GM23338 (cell line): ENCODE data around the gene FOXE3. TPM values are rescaled to one million over a fixed set of nuclear protein-coding genes. Genes with fewer than 3 reads are reported as not detected.

Experiments used
- ATAC-seq: fragments of 200-7000 bp; cut with Tn5 transposase; 3 replicates; pipeline ENCODE4 v1.9.1; 2020
- DNase-seq: peaks from one replicate; pipeline ENCODE4 v3.0.0-alpha.2; 2015; ENCODE audit warnings: low spot score
- H2AFZ ChIP-seq: fragments of 200-600 bp; sonication (generic); 2 replicates; pipeline ENCODE4 v1.8.0; 2016; ENCODE audit warnings: antibody characterized with exemption, mild to moderate bottlenecking, moderate library complexity
- H3F3A ChIP-seq: fragments of 200-600 bp; sonication (generic); replicated peaks from 2 replicates; pipeline ENCODE4 v1.8.0; 2017; ENCODE audit warnings: antibody characterized with exemption, mixed run types, low read depth
- H3K27ac ChIP-seq: fragments of 200-600 bp; sonication (generic); 2 replicates; pipeline ENCODE4 v1.6.1; 2016; ENCODE audit warnings: low read depth
- H3K27me3 ChIP-seq: fragments of 200-600 bp; sonication (generic); 2 replicates; pipeline ENCODE4 v1.8.0; 2016; ENCODE audit warnings: mild to moderate bottlenecking, mixed run types, moderate library complexity; ENCODE audit not compliant: insufficient read depth
- H3K36me3 ChIP-seq: fragments of 200-600 bp; sonication (generic); 2 replicates; pipeline ENCODE4 v1.8.0; 2016; ENCODE audit warnings: mild to moderate bottlenecking; ENCODE audit not compliant: insufficient read depth
- H3K4me1 ChIP-seq: fragments of 200-600 bp; sonication (generic); 2 replicates; pipeline ENCODE4 v1.8.0; 2016; ENCODE audit warnings: mild to moderate bottlenecking, moderate library complexity; ENCODE audit not compliant: insufficient read depth
- H3K4me2 ChIP-seq: fragments of 200-600 bp; sonication (generic); 2 replicates; pipeline ENCODE4 v1.7.1; 2017; ENCODE audit warnings: mixed run types
- H3K4me3 ChIP-seq: fragments of 200-600 bp; sonication (generic); 2 replicates; pipeline ENCODE4 v1.6.1; 2016; ENCODE audit warnings: mixed run types
- H3K79me2 ChIP-seq: fragments of 200-600 bp; sonication (generic); replicated peaks from 2 replicates; pipeline ENCODE4 v1.8.0; 2017; ENCODE audit warnings: mild to moderate bottlenecking; ENCODE audit not compliant: insufficient read depth
- H3K9me2 ChIP-seq: fragments of 200-600 bp; sonication (generic); 2 replicates; pipeline ENCODE4 v1.8.0; 2017; ENCODE audit not compliant: insufficient read depth
- H4K20me1 ChIP-seq: fragments of 200-600 bp; sonication (generic); replicated peaks from 2 replicates; pipeline ENCODE4 v1.8.0; 2017; ENCODE audit warnings: mild to moderate bottlenecking; ENCODE audit not compliant: insufficient read depth
- H3K27ac Mint-ChIP-seq: 2 replicates; pipeline ENCODE4 v1.8.0; 2020; ENCODE audit warnings: inconsistent platforms, mild to moderate bottlenecking, moderate library complexity, mixed read lengths
- H3K27me3 Mint-ChIP-seq: 3 replicates; pipeline ENCODE4 v1.8.0; 2022; ENCODE audit warnings: low read depth, mild to moderate bottlenecking, moderate library complexity, mixed read lengths, inconsistent platforms; ENCODE audit not compliant: insufficient read depth, poor library complexity
- H3K36me3 Mint-ChIP-seq: 3 replicates; pipeline ENCODE4 v1.8.0; 2021; ENCODE audit warnings: low read depth, mild to moderate bottlenecking, inconsistent platforms, moderate library complexity, mixed read lengths
- H3K4me1 Mint-ChIP-seq: 3 replicates; pipeline ENCODE4 v1.8.0; 2020; ENCODE audit warnings: mild to moderate bottlenecking, inconsistent platforms, mixed read lengths
- H3K4me3 Mint-ChIP-seq: 3 replicates; pipeline ENCODE4 v1.8.0; 2021; ENCODE audit warnings: moderate library complexity, mild to moderate bottlenecking, inconsistent platforms, mixed read lengths
- H3K9me3 Mint-ChIP-seq: 3 replicates; pipeline ENCODE4 v1.8.0; 2020; ENCODE audit warnings: moderate library complexity, mild to moderate bottlenecking, inconsistent platforms, mixed read lengths
- CTCF ChIP-seq, 2 experiments: fragments of 200-600 bp in 1 of 2; sonication (generic) in 1 of 2; conservative IDR thresholded peaks; 2 replicates each; pipeline versions ENCODE4 v1.5.1 to v1.6.1; 2016 to 2017; ENCODE audit warnings: antibody characterized with exemption in 2 of 2, low read depth in 2 of 2, mild to moderate bottlenecking in 2 of 2, moderate library complexity in 1 of 2
- ETS1 ChIP-seq: IDR thresholded peaks from 2 replicates; pipeline ENCODE4 v1.6.1; 2016; ENCODE audit warnings: antibody characterized with exemption
- EZH2phosphoT487 ChIP-seq: fragments of 200-600 bp; sonication (generic); IDR thresholded peaks from one replicate; pipeline ENCODE4 v1.8.1; 2018; ENCODE audit warnings: antibody characterized with exemption; ENCODE audit not compliant: unreplicated experiment
- NANOG ChIP-seq: IDR thresholded peaks from 2 replicates; pipeline ENCODE4 v1.6.1; 2016; ENCODE audit warnings: antibody characterized with exemption, borderline replicate concordance
- POLR2AphosphoS5 ChIP-seq: IDR thresholded peaks from 2 replicates; pipeline ENCODE4 v1.6.1; 2016; ENCODE audit warnings: antibody characterized with exemption, low read depth
- STAT1 ChIP-seq: IDR thresholded peaks from one replicate; pipeline ENCODE4 v1.6.1; 2016; ENCODE audit warnings: antibody characterized with exemption; ENCODE audit not compliant: unreplicated experiment
- ZNF331 ChIP-seq: fragments of 250-450 bp; sonication (Bioruptor Pico); IDR thresholded peaks from 2 replicates; pipeline ENCODE4 v1.5.0; 2020; ENCODE audit warnings: low read depth, mild to moderate bottlenecking, moderate library complexity
- ZNF462 ChIP-seq: fragments of 250-450 bp; sonication (Bioruptor Pico); IDR thresholded peaks from 2 replicates; pipeline ENCODE4 v1.5.0; 2020; ENCODE audit warnings: mild to moderate bottlenecking, moderate library complexity
- polyA plus RNA-seq: library from polyadenylated mRNA; unstranded; fragments of >200 nt; fragmentation: Nextera tagmentation; extraction: Ambion mirVana; gene quantifications from 2 replicates; pipeline ENCODE4 v1.2.1, GENCODE V29; 2016
- total RNA-seq: library from RNA; depleted of rRNA; stranded (reverse); fragments of >200 nt; shearing (Covaris generic); gene quantifications from 2 replicates; pipeline ENCODE4 v1.2.3, GENCODE V29; 2014

FOXE3 gene
- total and polyA plus RNA-seq, 2 experiments from 2014 or later = not detected

GRCh38 chr1:47393141-47393540 lies 22.9 kb upstream of the FOXE3 start (continued):
- no peak for TF ChIP-seq ZNF462 (CRISPR knock-in tag)
- TF ChIP-seq STAT1 = no peak
- TF ChIP-seq ETS1 = no peak
- no peak for TF ChIP-seq ZNF331 (CRISPR knock-in tag)

- Mint-ChIP-seq H3K4me1 (no peaks in the 10 kb centered on the region), H3K36me3 (no peaks in the 10 kb centered on the region), H3K9me3 (no peaks in the 10 kb centered on the region), H3K27ac (no peak overlapping the region), H3K27me3 (peaks cover 3% of the 10 kb centered on the region), H3K4me3 (no peak overlapping the region)
- Histone ChIP-seq H4K20me1 (no peaks in the 10 kb centered on the region), H3K36me3 (no peaks in the 10 kb centered on the region), H3K27ac (no peak overlapping the region), H3K4me1 (no peaks in the 10 kb centered on the region), H3K27me3 (no peaks in the 10 kb centered on the region), H2AFZ (no peak overlapping the region), H3K79me2 (no peaks in the 10 kb centered on the region), H3K4me2 (no peak overlapping the region), H3K4me3 (no peak overlapping the region), H3K9me2 (no peaks in the 10 kb centered on the region), H3F3A (no peaks in the 10 kb centered on the region)
- DNase-seq (no peak), ATAC-seq (no peak)
- TF ChIP-seq POLR2AphosphoS5 (no peak), CTCF (conservative IDR thresholded peaks at IDR 0.05; ENCODE audit: low read depth in 2 of 2) (no peak), NANOG (no peak), EZH2phosphoT487 (no peak), STAT1 (no peak)
Measured at GRCh38 chr1:47395433-47395832, 20.7 kb upstream of the FOXE3 start.
